Esophagus muscularis mucosa (tissue), 4 donors: ENCODE measurements around the gene SCN8A. TPM values are rescaled to one million over a fixed set of nuclear protein-coding genes. Genes with fewer than 3 reads are reported as not detected.

ENCODE experiments used
- DNase-seq: peaks from one replicate; pipeline ENCODE4 v3.0.0-alpha.2; 2017; ENCODE audit errors: extremely low spot score
- H3K27ac ChIP-seq, 4 donors: fragments of 200-600 bp; sonication (generic); replicated peaks in 1 of 4; 1 replicate in 3 of 4; 2 replicates in 1 of 4; pipeline ENCODE4 v1.5.1; 2016 to 2019; ENCODE audit warnings: mild to moderate bottlenecking in 1 of 4
- H3K27me3 ChIP-seq, 4 donors: fragments of 200-600 bp; sonication (generic); one replicate each; pipeline versions ENCODE4 v1.5.1 to v1.6.0; 2016 to 2019
- H3K36me3 ChIP-seq, 4 donors: fragments of 200-600 bp; sonication (generic); one replicate each; pipeline ENCODE4 v1.5.1; 2016 to 2019
- H3K4me1 ChIP-seq, 4 donors: fragments of 200-600 bp; sonication (generic); one replicate each; pipeline ENCODE4 v1.5.1; 2016 to 2019
- H3K4me3 ChIP-seq, 4 donors: fragments of 200-600 bp; sonication (generic); 1 replicate in 2 of 4; 2 replicates in 2 of 4; pipeline ENCODE4 v1.5.1; 2016 to 2019; ENCODE audit warnings: mild to moderate bottlenecking in 4 of 4, moderate library complexity in 1 of 4
- H3K9me3 ChIP-seq, 4 donors: fragments of 200-600 bp; sonication (generic); 1 replicate in 3 of 4; 2 replicates in 1 of 4; pipeline ENCODE4 v1.5.1; 2016 to 2019
- EP300 ChIP-seq: sonication (generic); formaldehyde crosslinking; IDR thresholded peaks from one replicate; pipeline ENCODE4 v1.6.1; 2017; ENCODE audit warnings: antibody characterized with exemption
- POLR2A ChIP-seq: fragments of 450-650 bp; IDR thresholded peaks from one replicate; pipeline ENCODE4 v1.6.1; 2017; ENCODE audit warnings: antibody characterized with exemption, moderate library complexity, mild to moderate bottlenecking, low read depth
- POLR2AphosphoS5 ChIP-seq, 2 donors: sonication (generic); formaldehyde crosslinking; IDR thresholded peaks; one replicate each; pipeline ENCODE4 v1.6.1; 2017; ENCODE audit warnings: antibody characterized with exemption in 2 of 2
- WGBS: methylation state at CpG from one replicate; pipeline ENCODE4 v1.1.5; 2018; 5-methylcytosine and 5-hydroxymethylcytosine counted together
- intact Hi-C: fragments of 100-400 bp; cut with DNase I; formaldehyde crosslinking; loops from one replicate; pipeline ENCODE4 v1.15.1; 2023
- total RNA-seq, 4 donors: library from RNA; depleted of rRNA; stranded (reverse); fragments of >200 nt; gene quantifications; one replicate each; pipeline versions ENCODE4 v1.1.0 to v1.2.1, GENCODE V29; 2016
- TF ChIP-seq, protein P1 (sequence below), 3 experiments: fragments of 200-600 bp in 2 of 3; fragments of 450-650 bp in 1 of 3; sonication (generic) in 2 of 3; IDR thresholded peaks; one replicate each; pipeline ENCODE4 v1.5.1; 2017 to 2019; ENCODE audit warnings: antibody characterized with exemption in 3 of 3, mild to moderate bottlenecking in 2 of 3, moderate library complexity in 1 of 3

SCN8A gene
- total RNA-seq, 4 donors from 2014 or later: 0.26 to 0.42 (median 0.31) TPM

DNA sequence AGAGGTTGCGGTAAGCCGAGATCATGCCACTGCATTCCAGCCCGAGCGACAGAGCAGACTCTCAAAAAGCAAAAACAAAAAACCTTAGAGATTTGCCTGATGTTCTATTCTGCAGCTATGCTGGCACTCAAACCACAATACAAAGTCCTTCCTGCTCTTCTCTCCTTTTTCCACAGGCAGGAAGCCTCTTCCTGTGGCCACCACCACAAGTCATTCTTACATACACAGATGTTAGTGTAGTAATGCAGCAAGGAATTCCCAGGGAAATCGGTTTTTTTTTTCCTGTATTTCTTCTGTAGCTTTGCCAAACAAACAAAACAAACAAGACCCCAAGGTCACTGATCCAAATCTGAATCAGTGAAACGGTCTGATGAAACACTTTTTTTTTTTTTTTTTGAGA, 153.2 kb downstream of the SCN8A start:
- no peak for DNase-seq
- intact Hi-C loops: no loop called here
- no peak overlapping the region for H3K27ac ChIP-seq
- WGBS: 59% methylated on average over 6 of the region's 6 CpGs
- H3K4me1 ChIP-seq: no peaks in the 10 kb centered on the region
- no peaks in the 10 kb centered on the region for H3K36me3 ChIP-seq
- no peak overlapping the region for H3K4me3 ChIP-seq
- peaks cover 0 to 28% (median 11%) of the 10 kb centered on the region in 4 donors for H3K9me3 ChIP-seq
- TF ChIP-seq POLR2AphosphoS5 (IDR thresholded peaks at IDR 0.05) (no peak), POLR2A (no peak), EP300 (no peak)
- TF ChIP-seq, protein P1, sequence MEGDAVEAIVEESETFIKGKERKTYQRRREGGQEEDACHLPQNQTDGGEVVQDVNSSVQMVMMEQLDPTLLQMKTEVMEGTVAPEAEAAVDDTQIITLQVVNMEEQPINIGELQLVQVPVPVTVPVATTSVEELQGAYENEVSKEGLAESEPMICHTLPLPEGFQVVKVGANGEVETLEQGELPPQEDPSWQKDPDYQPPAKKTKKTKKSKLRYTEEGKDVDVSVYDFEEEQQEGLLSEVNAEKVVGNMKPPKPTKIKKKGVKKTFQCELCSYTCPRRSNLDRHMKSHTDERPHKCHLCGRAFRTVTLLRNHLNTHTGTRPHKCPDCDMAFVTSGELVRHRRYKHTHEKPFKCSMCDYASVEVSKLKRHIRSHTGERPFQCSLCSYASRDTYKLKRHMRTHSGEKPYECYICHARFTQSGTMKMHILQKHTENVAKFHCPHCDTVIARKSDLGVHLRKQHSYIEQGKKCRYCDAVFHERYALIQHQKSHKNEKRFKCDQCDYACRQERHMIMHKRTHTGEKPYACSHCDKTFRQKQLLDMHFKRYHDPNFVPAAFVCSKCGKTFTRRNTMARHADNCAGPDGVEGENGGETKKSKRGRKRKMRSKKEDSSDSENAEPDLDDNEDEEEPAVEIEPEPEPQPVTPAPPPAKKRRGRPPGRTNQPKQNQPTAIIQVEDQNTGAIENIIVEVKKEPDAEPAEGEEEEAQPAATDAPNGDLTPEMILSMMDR (IDR thresholded peaks at IDR 0.05): no peak
- H3K27me3 ChIP-seq: no peaks in the 10 kb centered on the region

DNA sequence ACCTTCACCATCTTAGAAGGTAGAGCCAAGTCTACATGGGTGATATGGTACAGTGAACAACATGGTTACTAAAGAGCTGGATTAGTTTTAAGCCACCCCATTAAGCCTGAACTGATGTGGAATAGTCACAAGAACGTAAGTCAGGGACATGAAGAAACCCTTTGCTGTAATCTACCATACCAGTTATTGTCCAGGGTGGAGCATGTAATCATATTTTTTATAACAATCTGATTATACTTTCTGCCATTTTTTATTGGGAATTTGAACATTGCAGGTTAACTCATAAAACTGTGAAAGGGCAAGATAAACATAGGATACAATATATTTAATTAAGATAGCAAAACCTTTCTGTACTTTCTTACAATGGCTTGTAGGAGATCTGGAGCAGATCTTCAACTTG, 153.9 kb downstream of the SCN8A start:
- no peak for TF ChIP-seq POLR2A
- TF ChIP-seq, protein P1 (IDR thresholded peaks at IDR 0.05): no peak
- no peak for TF ChIP-seq EP300
- no peak for TF ChIP-seq POLR2AphosphoS5 (IDR thresholded peaks at IDR 0.05)
- 96% methylated on average over 1 of the region's 1 CpG for WGBS
- DNase-seq: no peak
- Histone ChIP-seq H3K4me3 (no peak overlapping the region), H3K27ac (no peak overlapping the region), H3K4me1 (no peaks in the 10 kb centered on the region), H3K9me3 (peaks cover 0 to 28% (median 11%) of the 10 kb centered on the region in 4 donors), H3K36me3 (no peaks in the 10 kb centered on the region), H3K27me3 (no peaks in the 10 kb centered on the region)
- intact Hi-C loops: no loop called here

DNA sequence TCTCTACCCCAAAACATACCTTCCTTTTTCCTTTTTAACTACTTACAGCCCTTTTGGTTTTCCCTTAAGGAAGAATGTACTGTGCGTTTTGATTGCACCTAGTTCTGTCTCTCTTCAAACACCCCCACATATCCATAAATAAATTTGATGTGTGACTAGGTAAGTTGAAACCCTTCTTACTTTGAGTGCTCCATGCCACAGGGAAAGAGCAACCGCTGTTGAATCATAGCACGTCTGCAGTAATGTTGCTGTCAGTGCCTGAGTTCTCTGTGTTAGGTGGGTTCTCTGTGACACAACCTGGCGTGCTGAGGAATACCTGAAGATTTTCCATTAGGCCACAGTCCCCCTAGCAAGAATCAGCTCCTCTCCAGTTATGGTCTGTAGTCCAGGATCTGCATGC, 155.4 kb downstream of the SCN8A start:
- Histone ChIP-seq H3K4me1 (no peaks in the 10 kb centered on the region), H3K36me3 (no peaks in the 10 kb centered on the region), H3K27ac (no peak overlapping the region), H3K4me3 (no peak overlapping the region), H3K27me3 (no peaks in the 10 kb centered on the region), H3K9me3 (peaks cover 0 to 13% (median 3%) of the 10 kb centered on the region in 4 donors)
- 89% methylated on average over 4 of the region's 4 CpGs for WGBS
- intact Hi-C loops: no loop called here
- TF ChIP-seq POLR2A (no peak), EP300 (no peak), POLR2AphosphoS5 (IDR thresholded peaks at IDR 0.05) (no peak)
- TF ChIP-seq, protein P1 (IDR thresholded peaks at IDR 0.05): no peak
- no peak for DNase-seq

DNA sequence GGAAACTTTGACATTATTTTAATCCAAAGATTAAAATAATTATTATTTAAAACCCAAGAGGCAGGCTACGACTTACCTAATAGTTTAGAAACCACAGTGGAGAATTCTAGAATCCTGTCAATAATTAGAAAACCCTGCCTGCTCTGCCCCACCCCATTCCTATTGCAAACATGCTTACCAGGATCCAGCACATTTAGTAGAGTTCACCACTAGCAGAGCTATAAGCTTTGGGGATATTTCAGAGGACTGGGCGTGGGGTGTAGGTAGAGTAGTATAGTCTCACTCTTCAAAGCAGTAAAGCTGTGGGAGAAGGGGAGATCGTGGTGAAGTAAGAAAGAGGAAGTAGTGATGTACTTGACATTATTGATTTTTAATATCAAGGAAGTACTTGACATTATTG, 157.2 kb downstream of the SCN8A start:
- Histone ChIP-seq H3K9me3 (no peaks in the 10 kb centered on the region), H3K27ac (no peak overlapping the region), H3K4me1 (peaks cover 0 to 7% (median 0%) of the 10 kb centered on the region in 4 donors), H3K27me3 (no peaks in the 10 kb centered on the region), H3K4me3 (no peak overlapping the region), H3K36me3 (no peaks in the 10 kb centered on the region)
- DNase-seq: no peak
- intact Hi-C loops: no loop called here
- TF ChIP-seq, protein P1 (IDR thresholded peaks at IDR 0.05): no peak
- TF ChIP-seq EP300 (no peak), POLR2A (no peak), POLR2AphosphoS5 (IDR thresholded peaks at IDR 0.05) (no peak)
- 83% methylated on average over 3 of the region's 3 CpGs for WGBS

DNA sequence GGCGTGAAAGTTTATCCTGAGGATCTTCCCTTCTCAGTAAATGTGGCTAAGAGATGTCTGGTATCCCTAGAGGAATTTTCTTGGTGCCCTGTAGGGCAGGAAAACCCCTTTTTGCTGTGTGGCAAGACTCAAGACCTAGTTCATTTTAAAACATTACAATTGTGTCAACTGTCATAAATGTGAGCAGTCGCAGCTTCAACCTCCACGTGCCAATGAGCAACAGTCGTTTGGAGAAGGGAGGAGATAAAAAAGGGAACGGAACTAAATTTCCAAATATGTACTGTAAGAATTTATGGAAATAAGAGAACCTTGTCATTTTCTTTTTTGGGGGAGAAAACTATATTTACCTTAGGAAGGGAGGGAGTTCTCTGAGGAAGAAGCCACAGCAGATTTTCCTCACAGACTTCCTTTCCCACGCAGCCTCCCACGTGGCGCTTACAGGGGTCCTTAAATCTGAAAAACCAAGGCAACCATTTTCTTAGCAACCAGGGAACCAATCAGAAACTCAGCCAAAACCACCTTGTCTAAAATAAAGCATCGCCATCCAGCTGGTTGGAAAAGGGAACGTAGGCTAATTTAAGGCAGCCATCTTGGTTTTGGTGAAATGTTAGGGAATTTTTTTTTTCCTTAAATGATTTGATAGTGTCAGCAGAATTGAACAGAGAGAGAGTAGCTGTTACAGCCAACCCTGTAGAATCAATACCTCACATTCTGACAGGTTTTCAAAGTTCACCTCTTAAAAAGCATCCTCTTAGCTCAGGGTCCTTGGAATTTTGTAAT, 158.4 kb downstream of the SCN8A start:
- DNase-seq: no peak
- Histone ChIP-seq H3K9me3 (no peaks in the 10 kb centered on the region), H3K4me3 (no peak overlapping the region), H3K27ac (no peak overlapping the region), H3K36me3 (no peaks in the 10 kb centered on the region), H3K4me1 (peaks cover 0 to 7% (median 0%) of the 10 kb centered on the region in 4 donors), H3K27me3 (no peaks in the 10 kb centered on the region)
- 82% methylated on average over 10 of the region's 10 CpGs for WGBS
- intact Hi-C loops: no loop called here
- TF ChIP-seq EP300: no peak
- TF ChIP-seq, protein P1 (IDR thresholded peaks at IDR 0.05): no peak
- no peak for TF ChIP-seq POLR2AphosphoS5 (IDR thresholded peaks at IDR 0.05)
- no peak for TF ChIP-seq POLR2A
